Mesenchymal stem cell (in vitro differentiated cells and primary cell): ENCODE results near the gene EPO.
"Not testable (repeated sequence)": the region's sequence is repeated elsewhere in the genome, so short reads cannot be mapped to it uniquely, and the experiment has no call there.

Experiments
- DNase-seq: peaks from one replicate; pipeline ENCODE4 v3.0.0-alpha.2; 2013
- H2AFZ ChIP-seq: one replicate; pipeline ENCODE4 v1.6.1; 2013; ENCODE audit warnings: low read depth, mild to moderate bottlenecking, control low read depth, inconsistent platforms, low read length, moderate library complexity
- H2AK5ac ChIP-seq: 2 replicates; pipeline ENCODE4 v1.6.1; 2013; ENCODE audit warnings: low read length, moderate library complexity, mild to moderate bottlenecking, inconsistent platforms; ENCODE audit not compliant: severe bottlenecking
- H2BK120ac ChIP-seq: one replicate; pipeline ENCODE4 v1.6.1; 2013; ENCODE audit warnings: low read depth, mild to moderate bottlenecking, inconsistent platforms, low read length, moderate library complexity
- H2BK12ac ChIP-seq, 2 experiments: one replicate each; pipeline ENCODE4 v1.6.1; 2013; ENCODE audit warnings: inconsistent platforms in 2 of 2, low read length in 2 of 2, mild to moderate bottlenecking in 2 of 2, moderate library complexity in 2 of 2, control low read depth in 1 of 2
- H2BK15ac ChIP-seq: one replicate; pipeline ENCODE4 v1.6.1; 2013; ENCODE audit warnings: mild to moderate bottlenecking, low read depth, inconsistent platforms; ENCODE audit not compliant: poor library complexity, severe bottlenecking
- H2BK5ac ChIP-seq: 2 replicates; pipeline ENCODE4 v1.6.1; 2013; ENCODE audit warnings: low read depth, mild to moderate bottlenecking, low read length, control low read depth, inconsistent platforms; ENCODE audit not compliant: poor library complexity, severe bottlenecking
- H3K14ac ChIP-seq, 2 experiments: one replicate each; pipeline ENCODE4 v1.6.1; 2013; ENCODE audit warnings: inconsistent platforms in 2 of 2, low read length in 2 of 2, control low read depth in 1 of 2, mild to moderate bottlenecking in 1 of 2, moderate library complexity in 1 of 2
- H3K18ac ChIP-seq, 2 experiments: one replicate each; pipeline ENCODE4 v1.6.1; 2013; ENCODE audit warnings: inconsistent platforms in 2 of 2, low read length in 2 of 2, control low read depth in 1 of 2, low read depth in 1 of 2, mild to moderate bottlenecking in 1 of 2
- H3K23ac ChIP-seq, 2 experiments: one replicate each; pipeline ENCODE4 v1.6.1; 2013; ENCODE audit warnings: inconsistent platforms in 2 of 2, low read length in 2 of 2, mild to moderate bottlenecking in 2 of 2, moderate library complexity in 2 of 2, control low read depth in 1 of 2
- H3K27ac ChIP-seq: 2 replicates; pipeline ENCODE4 v1.5.1; 2013; ENCODE audit warnings: mild to moderate bottlenecking, moderate library complexity, low read length, control low read depth, inconsistent platforms; ENCODE audit not compliant: poor library complexity, severe bottlenecking
- H3K27me3 ChIP-seq, 2 experiments: 2 replicates each; pipeline versions ENCODE4 v1.6.1 to v1.7.0; 2013; ENCODE audit warnings: low read length in 2 of 2, mild to moderate bottlenecking in 2 of 2, moderate library complexity in 2 of 2, control low read depth in 1 of 2, inconsistent platforms in 1 of 2; ENCODE audit not compliant: control insufficient read depth in 1 of 2, insufficient read depth in 1 of 2
- H3K36me3 ChIP-seq, 2 experiments: 2 replicates each; pipeline versions ENCODE4 v1.6.1 to v1.7.0; 2013; ENCODE audit warnings: low read length in 2 of 2, control low read depth in 1 of 2, inconsistent platforms in 1 of 2, low read depth in 1 of 2, mild to moderate bottlenecking in 1 of 2; ENCODE audit not compliant: insufficient read depth in 2 of 2, control insufficient read depth in 1 of 2
- H3K4ac ChIP-seq, 2 experiments: one replicate each; pipeline ENCODE4 v1.6.1; 2013; ENCODE audit warnings: inconsistent platforms in 2 of 2, low read length in 2 of 2, mild to moderate bottlenecking in 2 of 2, moderate library complexity in 2 of 2, control low read depth in 1 of 2, low read depth in 1 of 2
- H3K4me1 ChIP-seq: 2 replicates; pipeline ENCODE4 v1.6.1; 2013; ENCODE audit warnings: low read depth, low read length, control low read depth; ENCODE audit not compliant: control insufficient read depth, insufficient read depth
- H3K4me2 ChIP-seq: 2 replicates; pipeline ENCODE4 v1.6.1; 2013; ENCODE audit warnings: low read length, mild to moderate bottlenecking, inconsistent platforms; ENCODE audit not compliant: poor library complexity, severe bottlenecking
- H3K4me3 ChIP-seq, 2 experiments: 2 replicates each; pipeline versions ENCODE4 v1.5.1 to v1.7.0; 2013; ENCODE audit warnings: low read length in 2 of 2, mild to moderate bottlenecking in 2 of 2, control low read depth in 1 of 2, low read depth in 1 of 2; ENCODE audit not compliant: insufficient read depth in 1 of 2
- H3K79me1 ChIP-seq: replicated peaks from 2 replicates; pipeline ENCODE4 v1.6.1; 2013; ENCODE audit warnings: mild to moderate bottlenecking, control low read depth, low read length, inconsistent platforms; ENCODE audit not compliant: poor library complexity, severe bottlenecking
- H3K9ac ChIP-seq: 2 replicates; pipeline ENCODE4 v1.7.0; 2013; ENCODE audit warnings: mild to moderate bottlenecking, low read length, moderate library complexity
- H3K9me3 ChIP-seq: 2 replicates; pipeline ENCODE4 v1.7.0; 2013; ENCODE audit warnings: mild to moderate bottlenecking, low read length; ENCODE audit not compliant: control insufficient read depth
- H4K8ac ChIP-seq: one replicate; pipeline ENCODE4 v1.6.1; 2013; ENCODE audit warnings: inconsistent platforms, mild to moderate bottlenecking, low read length, moderate library complexity
- H4K91ac ChIP-seq: one replicate; pipeline ENCODE4 v1.6.1; 2013; ENCODE audit warnings: mild to moderate bottlenecking, low read length, inconsistent platforms
- WGBS: methylation state at CpG from one replicate; pipeline ENCODE4 v1.1.7; 2013; ENCODE audit warnings: mixed read lengths; 5-methylcytosine and 5-hydroxymethylcytosine counted together

EPO gene

DNA sequence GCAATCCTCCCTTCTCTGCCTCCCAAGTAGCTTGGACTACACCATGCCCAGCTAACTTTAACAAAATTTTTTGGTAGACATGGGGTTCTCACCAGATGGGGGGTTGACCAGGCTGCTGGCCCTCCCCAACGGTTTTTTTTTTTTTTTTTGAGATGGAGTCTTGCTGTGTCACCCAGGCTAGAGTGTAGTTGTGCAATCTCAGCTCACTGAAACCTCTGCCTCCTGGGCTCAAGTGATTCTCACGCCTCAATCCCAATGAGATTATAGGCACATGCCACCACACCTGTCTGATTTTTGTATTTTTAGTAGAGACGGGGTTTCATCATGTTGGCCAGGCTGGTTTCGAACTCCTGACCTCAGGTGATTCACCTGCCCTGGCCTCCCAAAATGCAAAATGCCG lies 42.6 kb downstream of the EPO start:
- H2BK15ac ChIP-seq, H3K4me3 ChIP-seq, H3K9me3 ChIP-seq, H4K8ac ChIP-seq, H3K9ac ChIP-seq, H3K4me1 ChIP-seq, H3K4me2 ChIP-seq, H3K79me1 ChIP-seq, H3K36me3 ChIP-seq, H2BK5ac ChIP-seq, H4K91ac ChIP-seq, H3K27ac ChIP-seq, DNase-seq, H2BK12ac ChIP-seq, H3K18ac ChIP-seq, H2AFZ ChIP-seq, H3K14ac ChIP-seq, H3K4ac ChIP-seq, H2BK120ac ChIP-seq, H2AK5ac ChIP-seq, H3K23ac ChIP-seq: not testable (repeated sequence)
- H3K27me3 ChIP-seq: peaks cover 18 to 60% of the 10 kb centered on the region in 2 experiments
- 82% methylated on average over 5 of the region's 5 CpGs for WGBS

GRCh38 chr7:100763556-100764140 lies 43.4 kb downstream of the EPO start:
- H4K91ac ChIP-seq: no peak overlapping the region
- H2BK120ac ChIP-seq: no peak overlapping the region
- H3K4me2 ChIP-seq: no peak overlapping the region
- H3K18ac ChIP-seq: no peak overlapping the region
- no peak overlapping the region for H3K23ac ChIP-seq
- no peak overlapping the region for H3K4ac ChIP-seq
- H3K4me3 ChIP-seq: peak overlapping the region in 1 of 2 experiments; percentile 24
- H3K27ac ChIP-seq: no peak overlapping the region
- no peaks in the 10 kb centered on the region for H3K79me1 ChIP-seq
- DNase-seq: no peak
- H2BK12ac ChIP-seq: no peak overlapping the region
- H4K8ac ChIP-seq: no peak overlapping the region
- H2AK5ac ChIP-seq: no peak overlapping the region
- no peak overlapping the region for H2BK15ac ChIP-seq
- no peak overlapping the region for H2AFZ ChIP-seq
- H3K9ac ChIP-seq: no peak overlapping the region
- no peak overlapping the region for H2BK5ac ChIP-seq
- peaks cover 9% of the 10 kb centered on the region for H3K4me1 ChIP-seq
- no peaks in the 10 kb centered on the region for H3K36me3 ChIP-seq
- 61% methylated on average over 14 of the region's 14 CpGs for WGBS
- H3K27me3 ChIP-seq: peaks cover 18 to 64% of the 10 kb centered on the region in 2 experiments
- H3K14ac ChIP-seq: no peak overlapping the region
- H3K9me3 ChIP-seq: no peaks in the 10 kb centered on the region

DNA sequence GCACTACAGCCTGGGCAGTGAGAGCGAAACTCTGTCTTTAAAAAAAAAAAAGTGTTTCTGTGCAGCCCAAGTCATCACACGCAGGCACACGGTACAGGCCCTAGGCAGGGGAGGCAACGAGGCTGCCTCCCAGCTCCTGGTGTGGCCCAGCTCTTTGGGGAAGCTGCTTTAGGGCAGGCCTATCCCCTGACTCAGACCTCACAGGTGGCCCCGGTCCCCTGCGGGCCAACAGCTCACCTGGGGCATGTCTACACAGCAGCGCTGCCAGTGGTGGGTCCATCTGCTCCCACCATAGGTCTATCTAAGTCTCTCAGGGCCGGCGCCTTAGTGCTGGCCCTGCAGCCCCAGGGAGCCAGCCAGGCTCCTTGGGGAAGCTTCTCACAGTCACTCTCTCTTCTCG lies 44.6 kb downstream of the EPO start:
- Histone ChIP-seq H3K9ac (no peak overlapping the region), H3K27me3 (peaks cover 14 to 59% of the 10 kb centered on the region in 2 experiments), H3K4me2 (no peak overlapping the region), H2BK12ac (no peak overlapping the region), H2BK15ac (no peak overlapping the region), H4K91ac (no peak overlapping the region), H3K4ac (no peak overlapping the region), H3K4me3 (no peak overlapping the region), H2AFZ (no peak overlapping the region), H2BK120ac (no peak overlapping the region), H3K27ac (no peak overlapping the region), H3K79me1 (no peaks in the 10 kb centered on the region), H3K9me3 (no peaks in the 10 kb centered on the region), H2BK5ac (no peak overlapping the region), H2AK5ac (no peak overlapping the region), H3K18ac (no peak overlapping the region), H3K36me3 (no peaks in the 10 kb centered on the region), H3K14ac (no peak overlapping the region), H3K4me1 (peaks cover 9% of the 10 kb centered on the region), H4K8ac (no peak overlapping the region), H3K23ac (no peak overlapping the region)
- DNase-seq: no peak
- 77% methylated on average over 10 of the region's 10 CpGs for WGBS

- Histone ChIP-seq H3K9me3 (no peaks in the 10 kb centered on the region), H2BK120ac (no peak overlapping the region), H2AFZ (no peak overlapping the region), H3K14ac (no peak overlapping the region), H3K23ac (no peak overlapping the region), H2BK12ac (no peak overlapping the region), H3K18ac (no peak overlapping the region), H4K8ac (no peak overlapping the region), H3K36me3 (no peaks in the 10 kb centered on the region), H2BK5ac (no peak overlapping the region), H4K91ac (no peak overlapping the region), H3K79me1 (no peaks in the 10 kb centered on the region), H3K4me1 (peaks cover 9% of the 10 kb centered on the region), H3K4ac (no peak overlapping the region), H2AK5ac (no peak overlapping the region), H3K9ac (no peak overlapping the region), H3K4me2 (no peak overlapping the region), H2BK15ac (no peak overlapping the region), H3K4me3 (no peak overlapping the region), H3K27ac (no peak overlapping the region), H3K27me3 (peaks cover 13 to 55% of the 10 kb centered on the region in 2 experiments)
- DNase-seq: no peak
- WGBS: 86% methylated on average over 16 of the region's 16 CpGs
Measured at GRCh38 chr7:100765250-100765649, 45.0 kb downstream of the EPO start.
